RKO (cell line): ENCODE measurements around the gene TTC17.
A peak's percentile ranks its signal among the peaks of the same experiment; 100 is the strongest.
"Not testable (repeated sequence)": the region's sequence is repeated elsewhere in the genome, so short reads cannot be mapped to it uniquely, and the experiment has no call there.

Experiments
- DNase-seq: peaks from one replicate; pipeline ENCODE4 v3.0.0-alpha.2; 2016; ENCODE audit warnings: low spot score

The TTC17 gene

GRCh38 chr11:43358801-43359421, at the start of gene TTC17:
Gene TTC17, plus strand, starts transcription at chr11:43358920. Its CDS starts 35 bp downstream, at chr11:43358955.
- DNase-seq: peak; percentile 95

GRCh38 chr11:43311791-43312607, 46.7 kb upstream of the TTC17 start, which contains the start of gene API5:
Gene API5, plus strand, starts transcription at chr11:43311996. Its CDS starts 132 bp downstream, at chr11:43312128.
- DNase-seq: peak; percentile 96

GRCh38 chr11:43315966-43316365, 42.8 kb upstream of the TTC17 start:
- DNase-seq: no peak

GRCh38 chr11:43316451-43316850, 42.3 kb upstream of the TTC17 start:
- DNase-seq: no peak

GRCh38 chr11:43327987-43328386, 30.7 kb upstream of the TTC17 start:
- DNase-seq: peak; percentile 91

GRCh38 chr11:43328482-43328881, 30.2 kb upstream of the TTC17 start:
- no peak for DNase-seq

- no peak for DNase-seq
These were observed 17.6 kb upstream of the TTC17 start for GRCh38 chr11:43341159-43341558.

GRCh38 chr11:43351426-43351825, 7.3 kb upstream of the TTC17 start:
- not testable (repeated sequence) for DNase-seq

- DNase-seq: no peak
These were observed 4.4 kb upstream of the TTC17 start for GRCh38 chr11:43354311-43354710.

GRCh38 chr11:43356336-43356735, 2.4 kb upstream of the TTC17 start:
- no peak for DNase-seq

- peak; percentile 5 for DNase-seq
These were observed 380 bp upstream of the TTC17 start for GRCh38 chr11:43358279-43358800.

GRCh38 chr11:43359422-43359818, 700 bp downstream of the TTC17 start:
- DNase-seq: peak; percentile 70

- DNase-seq: peak; percentile 49
These were observed 1.8 kb downstream of the TTC17 start for GRCh38 chr11:43360361-43361032.

- no peak for DNase-seq
These were observed 8.0 kb downstream of the TTC17 start for GRCh38 chr11:43366677-43367076.

GRCh38 chr11:43367382-43368178, 8.9 kb downstream of the TTC17 start:
- no peak for DNase-seq

GRCh38 chr11:43376065-43376464, 17.3 kb downstream of the TTC17 start:
- no peak for DNase-seq

GRCh38 chr11:43376594-43376993, 17.9 kb downstream of the TTC17 start:
- DNase-seq: peak; percentile 87

GRCh38 chr11:43377389-43377788, 18.7 kb downstream of the TTC17 start:
- no peak for DNase-seq

GRCh38 chr11:43378897-43379296, 20.2 kb downstream of the TTC17 start:
- DNase-seq: no peak

- no peak for DNase-seq
These were observed 23.1 kb downstream of the TTC17 start for GRCh38 chr11:43381802-43382201.

GRCh38 chr11:43382614-43383013, 23.9 kb downstream of the TTC17 start:
- DNase-seq: no peak

GRCh38 chr11:43384393-43384792, 25.7 kb downstream of the TTC17 start:
- no peak for DNase-seq
